HepG2 (cell line): ENCODE results near the gene AUTS2.

Experiments used
- SP2 ChIP-seq: sonication (generic); formaldehyde crosslinking; IDR thresholded peaks from 2 replicates; pipeline ENCODE4 v1.5.1; 2020; ENCODE audit warnings: mild to moderate bottlenecking, missing genetic modification reagents
- WIZ ChIP-seq: sonication (generic); formaldehyde crosslinking; IDR thresholded peaks from 2 replicates; pipeline ENCODE4 v1.5.1; 2020; ENCODE audit warnings: mild to moderate bottlenecking, missing genetic modification reagents

- TF ChIP-seq WIZ (CRISPR knock-in tag), result no peak
- no peak for TF ChIP-seq SP2 (CRISPR knock-in tag)
Measured at GRCh38 chr7:70506434-70506833, 908.2 kb downstream of the AUTS2 start.
